ENCODE measurements around the gene TTC13.
A peak's percentile ranks its signal among the peaks of the same experiment; 100 is the strongest.
"Not testable (repeated sequence)": the region's sequence is repeated elsewhere in the genome, so short reads cannot be mapped to it uniquely, and the experiment has no call there.

Gene TTC13

DNA sequence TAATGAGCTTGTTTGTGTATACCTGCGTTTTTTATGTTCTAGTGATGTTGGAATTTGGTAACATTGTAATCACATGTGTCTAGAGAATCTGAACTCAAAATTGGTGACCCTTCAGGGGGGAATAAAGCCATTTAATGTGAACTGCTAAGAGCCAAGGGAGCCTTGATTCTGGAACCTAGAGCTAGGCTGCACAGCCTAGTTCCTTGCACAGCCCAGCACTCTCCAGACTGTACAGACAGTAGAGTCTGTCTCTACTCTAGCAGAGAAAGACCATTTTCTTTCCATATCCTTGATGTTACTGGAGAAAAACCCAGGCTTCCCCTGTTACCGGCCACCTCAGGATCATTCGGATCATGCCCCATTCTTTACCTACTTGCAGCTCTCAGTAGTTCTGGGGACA is 8.8 kb upstream of the TTC13 start:
- DNase-seq (ENCODE audit: low read depth in 2 of 3, low spot score in 1 of 3), result no peak

DNA sequence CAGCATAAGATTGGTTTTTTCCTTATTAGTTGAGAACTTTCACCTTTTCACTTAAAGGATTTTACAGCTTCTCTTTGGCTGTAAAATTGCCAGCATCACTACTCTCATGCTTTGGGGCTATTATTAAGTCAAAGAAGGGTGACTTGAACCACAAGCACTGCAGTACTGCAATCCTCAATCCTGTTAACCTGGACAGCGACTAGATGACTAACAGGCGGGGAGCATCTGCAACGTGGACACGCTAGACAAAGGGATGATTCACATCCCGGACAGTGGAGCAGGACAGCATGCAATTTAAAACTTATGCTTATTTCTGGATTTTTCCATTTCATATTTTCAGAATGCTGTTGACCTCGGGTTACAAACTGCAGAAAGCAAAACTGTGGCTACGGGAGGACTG is 8.3 kb upstream of the TTC13 start:
- DNase-seq (ENCODE audit: low read depth in 2 of 3, low spot score in 1 of 3), result no peak

DNA sequence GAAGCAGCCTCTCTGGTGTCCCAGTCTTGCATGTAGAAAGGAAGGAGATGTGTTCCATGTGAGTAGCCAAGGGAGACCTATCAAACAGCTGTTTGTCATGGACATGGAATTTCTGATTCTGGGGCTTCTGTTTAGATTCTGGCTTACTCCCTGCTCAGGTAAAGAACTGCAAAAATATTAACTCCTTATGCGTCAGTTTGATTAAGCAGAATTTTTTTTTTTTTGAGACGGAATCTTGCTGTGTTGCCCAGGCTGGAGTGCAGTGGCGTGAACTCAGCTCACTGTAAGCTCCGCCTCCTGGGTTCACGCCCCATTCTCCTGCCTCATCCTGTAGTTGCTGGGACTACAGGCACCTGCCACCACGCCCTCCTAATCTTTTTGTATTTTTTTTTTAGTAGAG is 7.0 kb upstream of the TTC13 start:
- no peak for DNase-seq (ENCODE audit: low read depth in 2 of 3, low spot score in 1 of 3)

DNA sequence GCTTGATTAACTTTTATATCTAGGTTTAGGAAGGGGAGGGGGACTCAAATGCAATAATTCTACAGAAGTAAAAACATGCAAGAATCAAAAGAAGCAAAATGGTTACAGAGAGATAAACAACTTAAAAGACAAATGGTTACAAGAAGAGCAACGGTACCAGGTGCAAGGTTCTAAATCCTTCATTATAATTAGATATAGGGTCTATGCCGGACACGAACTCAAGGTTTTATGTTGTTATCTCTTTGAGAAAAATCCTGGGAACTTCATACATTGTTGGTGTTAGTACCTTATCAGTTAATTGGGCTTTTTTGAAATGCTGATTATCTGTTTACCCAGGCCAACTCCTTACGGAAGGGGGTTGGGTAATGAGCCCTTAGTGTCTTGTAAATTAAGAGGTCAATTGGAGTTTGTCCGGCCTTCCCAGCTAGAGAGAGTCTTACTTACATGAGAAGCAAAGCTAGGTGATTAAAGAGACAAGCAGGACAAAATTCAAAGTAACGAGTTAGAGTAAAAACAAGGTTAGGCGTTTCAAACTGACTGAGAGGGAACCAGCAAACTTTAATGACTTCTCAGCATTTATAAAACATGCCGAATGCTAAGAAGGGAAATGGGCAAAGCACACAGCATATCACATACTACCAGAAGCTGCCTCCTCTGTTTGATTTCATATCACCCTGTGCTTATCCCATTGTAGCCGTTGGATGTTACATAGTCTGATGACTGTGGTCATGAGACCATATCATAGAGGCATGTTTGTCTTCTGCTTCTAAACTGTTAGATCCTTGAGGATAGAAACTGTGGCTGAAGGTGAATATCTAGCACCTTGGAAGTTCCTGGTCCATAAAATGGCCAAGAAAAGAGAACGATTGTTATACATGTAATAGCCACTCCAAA is 6.2 kb upstream of the TTC13 start:
- DNase-seq (ENCODE audit: low read depth in 2 of 3, low spot score in 1 of 3), result not testable (repeated sequence)

DNA sequence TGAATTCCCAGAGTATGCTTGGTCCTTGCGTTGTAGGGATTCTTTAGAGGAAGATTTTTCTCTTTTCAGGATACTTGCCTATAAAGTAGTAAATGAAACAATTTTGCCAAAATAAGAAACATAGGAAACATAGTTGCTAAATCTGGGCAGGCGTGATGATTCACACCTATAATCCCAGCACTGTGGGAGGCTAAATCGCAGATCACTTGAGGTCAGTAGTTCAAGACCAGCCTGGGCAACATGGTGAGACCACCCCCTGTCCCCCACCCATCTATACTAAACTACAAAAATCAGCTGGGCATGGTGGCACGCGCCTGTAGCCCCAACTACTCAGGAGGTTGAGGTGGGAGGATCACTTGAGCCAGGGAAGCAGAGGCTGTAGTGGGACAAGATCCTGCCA is 5.2 kb upstream of the TTC13 start:
- DNase-seq (ENCODE audit: low read depth in 2 of 3, low spot score in 1 of 3), result no peak

DNA sequence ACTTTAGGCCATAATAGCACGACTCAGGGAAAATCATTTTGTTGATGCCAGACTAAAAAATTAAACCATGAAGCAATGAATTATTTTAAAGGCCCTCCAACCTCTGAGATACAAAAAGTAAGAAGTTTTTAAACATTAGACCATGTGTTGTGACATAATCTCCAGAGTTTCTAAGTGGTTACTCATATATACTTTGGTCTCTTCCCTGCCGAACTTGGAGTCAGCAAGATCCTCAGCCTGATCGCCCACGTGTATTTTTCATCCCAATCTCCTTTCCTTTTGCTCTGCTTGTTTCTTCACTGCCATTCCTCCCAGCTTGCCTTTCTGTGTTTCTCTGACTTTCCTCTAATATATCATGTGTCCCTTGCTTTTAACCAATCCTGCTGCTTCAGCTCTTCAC is 4.0 kb upstream of the TTC13 start:
- DNase-seq (ENCODE audit: low read depth in 2 of 3, low spot score in 1 of 3), result no peak

DNA sequence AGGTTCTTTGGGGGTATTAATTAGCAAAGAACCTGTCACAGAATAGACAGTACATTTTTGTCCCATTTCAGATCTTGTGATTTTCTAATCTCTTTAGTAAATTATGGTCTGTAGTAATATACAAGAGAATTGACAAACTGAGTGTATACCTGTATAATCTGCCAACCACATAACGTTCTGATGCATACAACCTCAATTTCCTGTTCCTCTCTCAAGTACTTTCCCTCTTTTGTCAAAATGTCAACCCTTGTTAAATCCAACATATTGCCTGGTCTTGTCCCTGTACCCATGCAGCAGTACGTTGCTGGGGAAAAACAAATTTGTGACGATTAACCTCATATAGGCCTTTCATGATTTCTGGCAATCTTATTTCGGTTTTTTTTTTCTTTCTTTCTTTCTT is 1.3 kb upstream of the TTC13 start:
- DNase-seq (ENCODE audit: low read depth in 2 of 3, low spot score in 1 of 3), result no peak

DNA sequence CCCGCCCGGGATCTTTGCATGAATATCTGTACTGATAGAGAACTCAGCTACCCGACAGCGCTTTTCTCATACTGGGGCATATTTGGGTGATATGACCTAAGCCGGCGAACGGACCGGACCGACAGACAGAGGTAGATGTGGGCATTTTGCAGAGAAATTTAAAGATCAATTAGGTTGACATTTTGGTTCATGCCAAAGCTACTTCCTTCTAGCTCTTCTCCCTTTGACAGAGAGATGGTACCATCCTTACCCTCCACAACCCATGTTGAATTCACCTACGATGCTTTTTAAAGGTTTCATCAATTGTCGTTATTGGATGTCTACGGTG is 692 bp upstream of the TTC13 start:
- no peak for DNase-seq (ENCODE audit: low read depth in 2 of 3, low spot score in 1 of 3)

DNA sequence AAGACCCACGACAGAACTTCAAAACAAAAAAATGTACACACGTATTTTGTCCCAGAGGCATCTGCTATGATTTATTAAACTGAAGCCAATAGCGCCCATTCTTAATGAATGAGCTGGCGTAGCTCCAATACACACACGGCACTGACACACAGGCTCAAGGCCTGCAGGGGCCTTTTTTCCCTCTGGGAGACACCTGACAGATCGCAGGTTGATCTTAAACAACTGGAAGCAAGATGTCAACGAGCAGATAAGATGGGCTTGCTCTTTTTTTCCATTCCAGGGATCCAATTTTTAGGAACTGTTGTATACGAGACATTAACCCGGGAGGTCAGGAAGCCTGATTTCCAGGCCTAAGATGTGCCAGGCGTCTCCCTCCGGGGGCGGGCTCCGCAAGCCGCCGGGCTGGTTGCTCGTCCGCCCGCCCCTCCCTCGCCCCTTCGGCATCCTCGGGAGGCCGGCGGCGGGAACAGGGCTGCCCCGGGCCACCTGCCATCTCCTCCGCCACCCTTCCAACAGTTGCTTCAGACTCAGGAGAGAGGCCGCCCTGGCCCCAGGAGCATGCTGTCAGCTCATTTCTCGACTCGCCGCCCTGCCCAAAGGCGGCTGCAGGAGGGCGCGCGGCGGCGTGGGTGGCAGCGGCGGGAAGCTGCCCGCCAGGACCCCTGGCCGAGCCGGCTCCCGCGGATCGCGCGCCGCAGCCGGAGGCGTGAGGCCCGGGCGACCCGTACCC is 735 bp downstream of the TTC13 start:
- peak; percentile 8 to 36 (median 16) for DNase-seq (ENCODE audit: low read depth in 2 of 3, low spot score in 1 of 3)

DNA sequence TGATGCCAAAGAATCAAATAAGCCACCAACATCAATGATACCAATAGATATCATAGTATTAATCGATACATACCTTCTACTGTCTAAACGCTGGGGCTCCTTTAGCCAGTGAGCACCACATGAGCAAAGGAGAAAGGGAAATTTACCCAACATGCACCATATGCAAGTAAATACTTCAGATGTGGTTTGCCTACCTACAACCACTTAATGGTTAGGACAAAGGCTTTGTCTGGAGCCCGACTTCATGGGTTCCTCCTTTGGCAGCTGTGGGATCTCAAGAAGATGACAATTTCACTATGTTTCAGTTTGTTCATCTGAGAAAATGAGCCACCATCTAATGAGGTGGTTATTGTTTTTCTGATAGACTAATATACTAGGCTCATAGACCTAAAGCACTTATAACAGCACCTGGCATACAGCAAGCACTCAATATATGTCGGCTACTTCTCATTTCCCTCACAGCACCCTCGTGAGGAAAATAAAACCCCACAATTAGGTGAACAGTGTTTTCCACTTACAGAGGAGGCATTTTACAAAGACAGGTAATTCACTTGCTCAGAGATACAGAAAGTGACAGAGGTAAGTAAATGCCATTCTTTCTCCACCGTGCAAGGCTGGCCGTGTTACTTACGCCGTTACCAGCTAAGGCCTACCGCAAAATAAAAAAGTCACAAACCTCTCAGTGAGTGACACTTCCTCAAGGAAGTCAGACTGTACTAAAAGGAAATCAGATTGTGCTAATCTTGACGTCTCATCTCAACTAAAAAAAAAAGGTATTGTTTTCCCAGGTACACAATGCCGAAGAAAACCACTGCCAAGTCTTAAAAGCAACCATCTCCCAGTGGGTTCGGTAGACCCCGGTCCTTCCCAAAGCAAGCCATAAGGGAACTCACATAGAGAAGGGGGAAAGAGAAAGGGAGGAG is 1.6 kb downstream of the TTC13 start:
- DNase-seq (ENCODE audit: low read depth in 2 of 3, low spot score in 1 of 3), result no peak

DNA sequence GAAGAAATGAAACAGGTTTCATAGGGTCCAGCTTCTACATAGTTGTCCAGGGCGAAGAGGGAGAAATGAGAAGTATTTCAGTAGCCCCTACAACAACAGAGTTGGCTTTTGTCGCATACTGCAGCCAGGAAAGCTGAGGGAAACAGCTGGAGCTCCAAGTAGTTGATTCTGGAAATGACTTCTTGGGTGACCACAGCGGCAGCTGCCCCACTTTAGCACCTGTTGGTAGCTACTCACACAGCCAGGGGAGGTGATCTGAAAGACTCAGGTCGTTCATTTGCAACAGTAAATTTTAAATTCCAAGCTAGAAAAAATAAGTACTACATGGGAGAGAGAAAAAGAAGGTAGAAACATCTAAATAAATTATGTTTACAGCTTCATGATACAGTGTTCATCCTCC is 2.3 kb downstream of the TTC13 start:
- no peak for DNase-seq (ENCODE audit: low read depth in 2 of 3, low spot score in 1 of 3)

DNA sequence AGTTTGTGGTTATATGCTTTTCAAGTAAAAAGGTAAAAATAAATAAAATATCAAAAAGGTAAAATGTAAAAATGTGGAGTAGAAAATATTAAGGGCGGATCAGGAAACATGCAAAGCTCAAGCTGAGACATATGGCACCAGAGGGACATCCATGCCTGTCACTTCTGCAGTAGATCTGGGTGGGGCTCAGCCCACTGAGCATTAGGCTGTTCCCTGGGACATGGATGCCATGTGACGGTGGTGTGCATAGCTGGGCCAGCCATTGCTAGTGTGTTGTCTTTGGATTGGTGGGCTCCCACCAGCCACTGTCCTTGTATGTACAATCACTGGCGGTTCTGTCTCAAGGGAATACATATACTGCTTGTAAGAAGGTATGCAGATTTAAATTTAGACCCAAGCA is 3.0 kb downstream of the TTC13 start:
- no peak for DNase-seq (ENCODE audit: low read depth in 2 of 3, low spot score in 1 of 3)

DNA sequence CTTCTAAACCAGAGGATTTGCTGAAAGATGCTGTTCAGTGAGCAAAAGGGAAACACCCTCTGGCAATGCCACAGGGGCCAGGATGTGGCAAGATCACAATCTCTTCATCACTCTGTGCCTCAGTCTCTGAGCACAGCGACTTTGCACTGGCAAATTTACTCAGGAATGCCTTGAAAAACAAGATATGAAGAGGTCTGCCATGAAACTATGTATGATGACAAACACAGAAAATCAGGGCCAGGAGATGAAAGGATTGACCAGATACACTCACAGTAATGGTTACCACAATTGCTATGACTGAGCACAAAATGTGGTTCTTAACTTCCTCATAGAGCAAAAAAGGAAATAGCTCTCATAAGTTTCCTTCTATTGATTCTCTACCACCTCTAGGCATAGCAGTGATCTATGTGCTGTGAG is 5.8 kb downstream of the TTC13 start:
- DNase-seq (ENCODE audit: low read depth in 2 of 3, low spot score in 1 of 3), result peak; percentile 20 to 43 (median 32)

DNA sequence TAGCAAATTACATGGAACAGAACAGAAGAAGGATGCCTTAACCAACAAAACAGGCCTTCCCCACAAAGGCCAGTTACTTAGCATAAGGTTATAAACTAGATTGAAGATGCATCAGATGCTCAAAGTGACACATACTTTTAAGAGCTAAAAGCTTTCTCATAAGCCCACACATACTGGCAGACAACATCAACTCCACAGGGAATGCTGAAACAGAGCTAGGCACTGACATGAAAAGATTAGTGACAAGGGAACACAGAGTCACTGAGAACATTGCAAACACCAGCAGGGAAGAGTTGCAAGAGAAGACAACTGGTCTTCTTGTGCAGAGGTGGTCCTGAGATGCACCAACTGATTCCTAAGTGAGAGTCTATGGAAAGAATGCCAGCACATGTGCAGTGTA is 6.9 kb downstream of the TTC13 start:
- DNase-seq (ENCODE audit: low read depth in 2 of 3, low spot score in 1 of 3), result no peak

DNA sequence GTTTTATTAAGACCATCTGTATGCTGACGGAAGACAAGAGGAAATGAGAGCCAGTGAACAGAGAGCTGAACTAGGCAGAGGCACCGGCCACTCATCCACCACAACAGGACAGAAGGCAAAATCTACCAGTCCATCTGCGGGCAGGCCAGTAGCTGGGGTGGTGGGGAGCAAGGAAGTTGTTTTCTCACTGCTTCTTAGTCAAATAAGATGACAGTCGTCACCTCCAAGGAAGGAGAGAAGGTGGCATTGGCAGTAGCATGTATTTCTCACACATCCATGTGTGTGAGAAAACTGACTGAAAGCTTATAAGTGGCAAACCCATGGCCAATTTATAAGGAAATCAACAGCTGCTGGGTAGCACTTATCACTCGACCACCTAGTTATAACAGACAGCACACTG is 8.2 kb downstream of the TTC13 start:
- DNase-seq (ENCODE audit: low read depth in 2 of 3, low spot score in 1 of 3), result no peak

DNA sequence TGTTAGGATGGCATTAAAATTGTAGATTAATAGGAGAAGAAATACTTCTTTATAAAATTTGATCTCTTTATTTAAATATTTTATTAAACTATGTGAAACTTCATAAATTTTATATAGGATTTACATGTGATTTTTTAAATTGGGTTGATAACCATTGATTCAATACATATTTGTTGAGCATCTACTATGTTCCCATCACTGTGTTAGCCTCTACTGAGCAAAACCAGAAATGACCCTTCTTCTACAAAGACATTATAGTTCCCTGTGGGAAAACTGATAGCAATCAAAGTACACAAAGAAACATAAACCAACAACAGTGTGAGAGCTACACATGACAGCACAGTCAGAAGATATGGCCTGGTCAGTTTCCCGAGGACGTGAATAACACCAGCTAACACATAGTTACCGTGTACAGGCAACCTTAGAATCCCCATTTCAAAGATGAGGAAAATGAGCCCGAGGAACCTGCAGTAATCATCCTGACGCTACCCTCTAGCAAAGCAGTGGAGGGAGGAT is 12.2 kb downstream of the TTC13 start:
- DNase-seq (ENCODE audit: low read depth in 2 of 3, low spot score in 1 of 3), result no peak

DNA sequence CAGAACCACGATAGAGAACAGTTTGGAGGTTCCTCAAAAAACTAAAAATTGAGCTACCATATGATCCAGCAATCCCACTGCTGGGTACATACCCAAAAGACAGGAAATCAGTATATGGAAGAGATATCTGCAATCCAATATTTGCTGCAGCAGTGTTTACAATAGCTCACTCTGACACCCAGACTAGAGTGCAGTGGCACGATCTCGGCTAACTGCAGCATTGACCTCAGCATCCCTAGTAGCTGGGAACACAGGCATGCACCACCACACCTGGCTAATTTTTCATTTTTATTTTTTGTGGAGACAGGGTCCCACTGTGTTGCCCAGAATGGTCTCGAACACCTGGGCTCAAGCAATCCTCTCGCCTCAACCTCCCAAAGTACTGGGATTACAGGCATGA is 13.1 kb downstream of the TTC13 start:
- DNase-seq (ENCODE audit: low read depth in 2 of 3, low spot score in 1 of 3), result no peak

DNA sequence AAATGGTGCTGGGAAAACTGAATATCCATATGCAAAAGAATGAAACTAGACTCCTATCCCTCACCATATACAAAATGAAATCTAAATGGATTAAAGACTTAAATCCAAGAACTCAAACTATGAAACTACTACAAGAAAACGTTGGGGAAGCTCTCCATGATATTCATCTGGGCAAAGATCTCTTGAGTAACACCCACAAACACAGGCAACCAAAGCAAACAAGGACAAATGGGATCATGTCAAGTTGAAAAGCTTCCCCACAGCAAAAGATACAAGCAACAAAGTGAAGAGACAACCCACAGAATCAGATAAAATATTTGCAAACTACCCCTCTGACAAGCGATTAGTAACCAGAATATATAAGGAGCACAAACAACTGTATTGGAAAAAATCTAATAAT is 13.8 kb downstream of the TTC13 start:
- DNase-seq (ENCODE audit: low read depth in 2 of 3, low spot score in 1 of 3), result no peak

DNA sequence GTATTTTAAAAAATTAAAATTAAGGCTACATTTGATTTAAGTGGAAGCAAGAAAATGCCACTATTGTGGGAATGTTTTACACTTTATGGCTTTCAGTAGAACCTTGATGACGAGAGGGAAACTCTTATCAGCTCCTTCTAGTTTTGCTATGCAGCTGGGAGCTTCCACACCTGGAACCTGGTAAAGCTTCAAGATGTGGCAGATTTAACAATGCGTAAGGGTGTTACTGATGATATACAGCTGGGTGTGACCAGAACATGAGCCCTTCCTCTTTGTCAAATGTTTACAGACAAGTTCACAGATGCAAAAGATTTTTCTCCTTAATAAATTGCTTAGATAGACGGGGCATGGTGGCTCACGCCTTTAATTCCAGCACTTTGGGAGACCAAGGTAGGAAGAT is 20.3 kb downstream of the TTC13 start:
- no peak for DNase-seq (ENCODE audit: low read depth in 2 of 3, low spot score in 1 of 3)

DNA sequence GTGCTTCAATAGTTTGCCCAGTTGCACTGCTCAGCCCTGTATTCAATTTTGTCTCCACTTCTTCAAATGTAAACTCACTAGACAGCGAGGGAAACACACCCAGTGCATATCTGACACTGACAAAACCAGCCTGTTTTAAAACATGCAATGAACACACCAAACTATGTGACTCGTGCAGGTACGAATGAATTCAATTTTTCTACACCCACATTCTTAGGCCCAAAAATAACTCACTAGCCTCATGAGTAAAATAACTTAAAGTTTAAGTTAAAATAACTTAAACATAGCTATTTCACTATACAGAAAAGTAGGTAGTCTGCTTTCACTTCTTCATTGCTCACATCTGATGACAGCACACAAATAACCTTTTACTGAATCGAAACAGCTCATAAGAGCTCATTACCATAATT is 21.1 kb downstream of the TTC13 start:
- DNase-seq (ENCODE audit: low read depth in 2 of 3, low spot score in 1 of 3), result no peak

DNA sequence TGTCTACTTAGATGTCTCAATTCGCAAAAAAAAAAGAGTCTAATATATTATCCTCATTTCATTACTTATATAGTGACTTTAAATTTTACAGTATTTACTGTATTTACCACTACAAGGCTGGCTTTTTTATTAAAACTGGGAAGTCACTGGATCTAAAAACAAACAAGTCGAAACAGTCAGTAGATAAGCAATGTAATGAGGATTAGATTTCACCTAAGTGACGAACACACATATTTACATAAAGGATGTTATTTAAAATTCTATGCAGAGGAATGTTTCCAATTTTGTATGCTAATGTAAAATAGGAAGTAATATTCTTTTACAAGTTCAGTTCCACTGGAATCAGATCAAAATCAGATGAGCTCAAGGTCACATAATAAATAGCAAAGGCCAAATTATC is 28.3 kb downstream of the TTC13 start:
- no peak for DNase-seq (ENCODE audit: low read depth in 2 of 3, low spot score in 1 of 3)

Measured in stimulated activated CD4-positive, alpha-beta T cell treated with anti-CD3 and anti-CD28 coated beads, Interleukin-12 subunit alpha, Interleukin-12 subunit beta, amount 100 ng/mL, for 48 hours (primary cell).